ENCODE data around the gene TTLL7.

- no peak for TF ChIP-seq CTCF (IDR thresholded peaks at IDR 0.05; ENCODE audit: low read length)
- TF ChIP-seq EZH2 (optimal IDR thresholded peaks at IDR 0.05; ENCODE audit: low read depth, low read length): no peak
Observed at GRCh38 chr1:83999316-83999819, 436 bp upstream of the TTLL7 start.
